PC-3 (cell line): Measurements from ENCODE around the gene CEP152. TPM values are rescaled to one million over a fixed set of nuclear protein-coding genes. Genes with fewer than 3 reads are reported as not detected.
"Not testable (repeated sequence)": the region's sequence is repeated elsewhere in the genome, so short reads cannot be mapped to it uniquely, and the experiment has no call there.

Experiments used
- ATAC-seq: fragments of 200-7000 bp; cut with Tn5 transposase; 2 replicates; pipeline ENCODE4 v1.9.1; 2020; ENCODE audit warnings: mild to moderate bottlenecking, moderate library complexity
- BruUV-seq: library from RNA; stranded (reverse); fragments of 400-500 nt; replicated peaks from 2 replicates; lab custom pipeline; 2021; lab: Mats Ljungman, UMichigan
- CTCF ChIA-PET: fragments of 300-600 bp; sonication (Branson Sonifier 250); formaldehyde crosslinking; loops from one replicate; lab custom pipeline; 2022; ENCODE audit warnings: antibody characterized with exemption; lab: Charles Lee
- POLR2A ChIA-PET: fragments of 300-600 bp; sonication (Branson Sonifier 250); formaldehyde crosslinking; loops from one replicate; lab custom pipeline; 2022; ENCODE audit warnings: antibody characterized with exemption; ENCODE audit not compliant: unreplicated experiment; lab: Charles Lee
- DNase-seq: peaks from one replicate; pipeline ENCODE4 v3.0.0-alpha.2; 2015
- H2AFZ ChIP-seq: fragments of 300-600 bp; sonication (generic); 2 replicates; pipeline ENCODE4 v1.6.0; 2016; ENCODE audit warnings: antibody characterized with exemption, low read length
- H3F3A ChIP-seq: fragments of 300-600 bp; sonication (generic); one replicate; pipeline ENCODE4 v1.6.0; 2017; ENCODE audit warnings: antibody characterized with exemption, low read length, control low read depth, mild to moderate bottlenecking; ENCODE audit not compliant: unreplicated experiment
- H3K27ac ChIP-seq: fragments of 300-600 bp; sonication (generic); 2 replicates; pipeline ENCODE4 v1.5.1; 2016; ENCODE audit warnings: mild to moderate bottlenecking, low read length
- H3K27me3 ChIP-seq: fragments of 300-600 bp; sonication (generic); 2 replicates; pipeline ENCODE4 v1.6.1; 2016; ENCODE audit warnings: low read length, mixed read lengths
- H3K36me3 ChIP-seq: fragments of 300-600 bp; sonication (generic); 2 replicates; pipeline ENCODE4 v1.6.1; 2016; ENCODE audit warnings: low read depth, mixed run types, low read length, mixed read lengths
- H3K4me1 ChIP-seq: fragments of 300-600 bp; sonication (generic); 2 replicates; pipeline ENCODE4 v1.5.1; 2016; ENCODE audit warnings: low read length; ENCODE audit not compliant: insufficient read depth
- H3K4me2 ChIP-seq: fragments of 300-600 bp; sonication (generic); 2 replicates; pipeline ENCODE4 v1.6.0; 2016; ENCODE audit warnings: low read length
- H3K4me3 ChIP-seq: fragments of 300-600 bp; sonication (generic); 2 replicates; pipeline ENCODE4 v1.5.1; 2016; ENCODE audit warnings: mild to moderate bottlenecking, low read length, mixed read lengths
- H3K79me2 ChIP-seq: fragments of 300-600 bp; sonication (generic); 2 replicates; pipeline ENCODE4 v1.6.1; 2017; ENCODE audit warnings: low read length, mixed read lengths
- H3K9ac ChIP-seq: fragments of 300-600 bp; sonication (generic); 2 replicates; pipeline ENCODE4 v1.6.0; 2016; ENCODE audit warnings: mild to moderate bottlenecking, low read length
- H3K9me2 ChIP-seq: fragments of 300-600 bp; sonication (generic); replicated peaks from 2 replicates; pipeline ENCODE4 v1.6.1; 2016; ENCODE audit warnings: mixed run types, low read length, mixed read lengths
- H3K9me3 ChIP-seq: fragments of 300-600 bp; sonication (generic); 2 replicates; pipeline ENCODE4 v1.6.1; 2016; ENCODE audit warnings: low read length, mixed read lengths
- H4K20me1 ChIP-seq: fragments of 300-600 bp; sonication (generic); 2 replicates; pipeline ENCODE4 v1.6.1; 2016; ENCODE audit warnings: low read length, mixed read lengths
- EZH2 ChIP-seq: fragments of 300-600 bp; sonication (generic); IDR thresholded peaks from one replicate; pipeline ENCODE4 v1.6.1; 2017; ENCODE audit warnings: antibody characterized with exemption, mild to moderate bottlenecking, low read length; ENCODE audit not compliant: unreplicated experiment
- EZH2phosphoT487 ChIP-seq: fragments of 300-600 bp; sonication (generic); IDR thresholded peaks from 2 replicates; pipeline ENCODE4 v1.6.1; 2018; ENCODE audit warnings: mild to moderate bottlenecking, antibody characterized with exemption, low read length, borderline replicate concordance
- intact Hi-C: fragments of 100-400 bp; cut with micrococcal nuclease; formaldehyde crosslinking; loops from 2 replicates; pipeline ENCODE4 v1.9.0; 2023
- total RNA-seq: library from RNA; depleted of rRNA; stranded (reverse); fragments of >200 nt; gene quantifications from 2 replicates; pipeline ENCODE4 v1.2.3, GENCODE V29; 2014
- TF ChIP-seq, protein P1 (sequence below): fragments of 300-600 bp; sonication (generic); conservative IDR thresholded peaks from 2 replicates; pipeline ENCODE4 v1.5.1; 2017; ENCODE audit warnings: antibody characterized with exemption, low read depth, mild to moderate bottlenecking, low read length

Gene CEP152
- total RNA-seq, 1 experiment from 2014 or later, result 7.5 TPM

DNA sequence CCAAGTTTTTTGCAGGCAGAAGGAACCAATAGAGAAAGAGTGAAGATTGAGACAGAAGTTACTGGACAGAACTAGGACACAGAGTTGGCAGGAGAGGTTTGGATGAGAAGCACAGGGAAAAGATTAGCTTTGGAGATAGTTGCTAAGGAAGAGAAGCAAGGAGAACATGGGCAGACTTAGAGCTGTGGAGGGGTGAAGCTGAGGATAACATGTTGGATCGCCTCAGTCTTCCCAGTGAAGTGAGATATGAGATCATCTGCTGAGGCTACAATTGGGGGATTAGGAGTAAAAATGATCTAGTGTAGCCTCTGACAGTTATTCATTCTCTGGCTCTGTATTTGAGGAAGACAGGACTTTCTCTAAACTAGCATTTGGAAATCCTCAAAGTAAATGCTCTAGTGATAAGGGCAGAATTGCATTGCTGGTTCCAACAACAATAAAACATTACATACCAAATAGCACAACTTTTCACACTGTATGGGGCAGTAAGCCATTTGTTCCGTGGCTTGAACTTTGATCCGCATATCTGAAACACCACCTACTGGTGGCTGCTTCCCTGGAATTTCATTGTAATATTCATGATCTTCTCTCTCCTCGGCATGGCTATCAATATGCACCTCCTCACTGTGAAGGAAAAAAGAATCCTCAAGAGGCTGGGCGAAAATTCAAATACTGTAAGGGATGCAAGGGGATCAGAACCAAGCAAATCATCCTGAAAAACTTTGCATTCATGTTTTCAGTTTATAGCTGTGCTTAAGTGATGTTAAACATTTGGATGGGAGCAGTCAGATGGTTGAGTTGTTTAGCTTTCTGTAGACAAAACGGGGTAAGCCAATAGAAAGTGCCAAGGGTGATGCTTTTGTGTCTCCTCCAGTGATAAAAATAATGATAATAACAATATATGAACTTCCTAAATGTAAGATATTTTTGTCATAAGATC is 44.9 kb upstream of the CEP152 start:
- ATAC-seq (peak; percentile 45), DNase-seq (peak; percentile 54)
- no TSS peak for BruUV-seq
- Histone ChIP-seq H4K20me1 (no peaks in the 10 kb centered on the region), H3K9me3 (no peaks in the 10 kb centered on the region), H3K4me1 (peaks cover 31% of the 10 kb centered on the region), H3K4me3 (no peak overlapping the region), H3K27me3 (no peaks in the 10 kb centered on the region), H3K9ac (no peak overlapping the region), H2AFZ (peak overlapping the region; percentile 1), H3F3A (no peaks in the 10 kb centered on the region), H3K27ac (no peak overlapping the region), H3K79me2 (no peaks in the 10 kb centered on the region), H3K4me2 (peak overlapping the region; percentile 26; the same call in 1 of the 2 replicates), H3K36me3 (no peaks in the 10 kb centered on the region), H3K9me2 (no peaks in the 10 kb centered on the region)
- TF ChIP-seq EZH2, result no peak
- no peak for TF ChIP-seq EZH2phosphoT487
- TF ChIP-seq, protein P1, sequence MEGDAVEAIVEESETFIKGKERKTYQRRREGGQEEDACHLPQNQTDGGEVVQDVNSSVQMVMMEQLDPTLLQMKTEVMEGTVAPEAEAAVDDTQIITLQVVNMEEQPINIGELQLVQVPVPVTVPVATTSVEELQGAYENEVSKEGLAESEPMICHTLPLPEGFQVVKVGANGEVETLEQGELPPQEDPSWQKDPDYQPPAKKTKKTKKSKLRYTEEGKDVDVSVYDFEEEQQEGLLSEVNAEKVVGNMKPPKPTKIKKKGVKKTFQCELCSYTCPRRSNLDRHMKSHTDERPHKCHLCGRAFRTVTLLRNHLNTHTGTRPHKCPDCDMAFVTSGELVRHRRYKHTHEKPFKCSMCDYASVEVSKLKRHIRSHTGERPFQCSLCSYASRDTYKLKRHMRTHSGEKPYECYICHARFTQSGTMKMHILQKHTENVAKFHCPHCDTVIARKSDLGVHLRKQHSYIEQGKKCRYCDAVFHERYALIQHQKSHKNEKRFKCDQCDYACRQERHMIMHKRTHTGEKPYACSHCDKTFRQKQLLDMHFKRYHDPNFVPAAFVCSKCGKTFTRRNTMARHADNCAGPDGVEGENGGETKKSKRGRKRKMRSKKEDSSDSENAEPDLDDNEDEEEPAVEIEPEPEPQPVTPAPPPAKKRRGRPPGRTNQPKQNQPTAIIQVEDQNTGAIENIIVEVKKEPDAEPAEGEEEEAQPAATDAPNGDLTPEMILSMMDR, result peak; percentile 67
- CTCF ChIA-PET, result interaction anchor here (0.6 kb wide), 1 partner anchor 11 kb away, joined by 4 read pairs; no protein-coding TSS in a partner anchor
- intact Hi-C loops, result loop anchor here (2.0 to 5.0 kb wide), 2 partner anchors 43 to 497 kb away; partner anchors contain the start of gene CEP152
- POLR2A ChIA-PET, result no interaction called here

DNA sequence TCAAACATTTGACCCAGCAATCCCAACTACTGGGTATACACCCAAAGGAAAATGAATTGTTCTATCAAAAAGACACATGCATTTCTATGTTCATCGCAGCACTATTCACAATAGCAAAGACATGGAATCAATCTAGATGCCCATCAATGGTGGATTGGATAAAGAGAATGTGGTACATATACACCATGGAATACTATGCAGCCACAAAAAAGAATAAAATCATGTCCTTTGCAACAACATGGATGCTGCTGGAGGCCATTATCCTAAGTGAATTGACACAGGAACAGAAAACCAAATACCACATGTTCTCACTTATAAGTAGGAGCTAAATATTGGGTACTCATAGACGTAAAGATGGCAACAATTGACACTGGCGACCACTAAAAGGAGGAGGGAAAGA is 43.6 kb upstream of the CEP152 start:
- BruUV-seq, CTCF ChIA-PET, H2AFZ ChIP-seq, H3K4me2 ChIP-seq, H3K9me3 ChIP-seq, H3F3A ChIP-seq, POLR2A ChIA-PET, H3K9me2 ChIP-seq, H3K4me3 ChIP-seq, H3K27me3 ChIP-seq, DNase-seq, H3K79me2 ChIP-seq, H3K36me3 ChIP-seq, ATAC-seq, H4K20me1 ChIP-seq, H3K9ac ChIP-seq, H3K27ac ChIP-seq, intact Hi-C loops: not testable (repeated sequence)
- H3K4me1 ChIP-seq, result peaks cover 25% of the 10 kb centered on the region

DNA sequence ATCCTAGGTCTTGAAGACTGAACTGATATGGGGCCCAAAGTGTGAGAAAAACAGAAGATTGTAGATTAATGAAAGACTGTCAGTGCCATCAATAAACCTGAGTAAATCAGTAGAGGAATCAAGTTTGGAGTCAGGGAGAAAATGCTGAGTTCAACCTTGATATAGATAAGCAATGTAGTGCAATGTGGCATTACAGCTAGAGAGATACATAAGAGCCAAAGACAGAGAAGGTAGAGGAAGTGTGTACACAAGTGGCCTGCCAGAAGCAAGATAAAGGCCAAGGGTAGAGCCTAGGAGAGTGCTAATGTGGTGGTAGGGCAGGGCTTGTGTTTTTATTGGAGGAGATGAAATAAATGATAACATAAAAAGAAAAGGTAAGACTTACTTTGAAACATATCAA is 41.1 kb upstream of the CEP152 start:
- POLR2A ChIA-PET, result no interaction called here

More for the DNA sequence above, 41.1 kb upstream of the CEP152 start:
- no peaks in the 10 kb centered on the region for H3K9me2 ChIP-seq
- intact Hi-C loops, result no loop called here
- H3K9me3 ChIP-seq, result no peaks in the 10 kb centered on the region
- no peak overlapping the region for H3K9ac ChIP-seq
- peaks cover 10% of the 10 kb centered on the region for H3K4me1 ChIP-seq
- CTCF ChIA-PET, result no interaction called here
- no peak overlapping the region for H2AFZ ChIP-seq
- TF ChIP-seq EZH2 (no peak), EZH2phosphoT487 (no peak)
- TF ChIP-seq, protein P1, result no peak
- no peaks in the 10 kb centered on the region for H4K20me1 ChIP-seq
- H3K4me2 ChIP-seq, result no peak overlapping the region
- no peak overlapping the region for H3K4me3 ChIP-seq
- DNase-seq, result no peak
- ATAC-seq, result no peak
- H3K27ac ChIP-seq, result no peak overlapping the region
- H3F3A ChIP-seq, result no peaks in the 10 kb centered on the region
- BruUV-seq, result no TSS peak
- no peaks in the 10 kb centered on the region for H3K36me3 ChIP-seq
- H3K79me2 ChIP-seq, result no peaks in the 10 kb centered on the region
- H3K27me3 ChIP-seq, result no peaks in the 10 kb centered on the region
